SK-N-SH (cell line): ENCODE data around the gene RHBDL3. TPM values are rescaled to one million over a fixed set of nuclear protein-coding genes. Genes with fewer than 3 reads are reported as not detected.

Source experiments
- CTCF ChIA-PET: fragments of 300-600, 350-600 bp; formaldehyde crosslinking; extraction: SDS; loops from one replicate; lab custom pipeline; 2021; lab: Yijun Ruan, JAX
- POLR2A ChIA-PET: fragments of 350-600 bp; sonication (Branson Sonifier 250); formaldehyde crosslinking; extraction: SDS; loops from one replicate; lab custom pipeline; 2020; ENCODE audit warnings: antibody characterized with exemption, inconsistent platforms; lab: Yijun Ruan, JAX
- DNase-seq: peaks from one replicate; pipeline ENCODE4 v3.0.0; 2012
- H2AFZ ChIP-seq: fragments of 200-600 bp; sonication (generic); 2 replicates; pipeline ENCODE4 v1.8.1; 2016; ENCODE audit warnings: antibody characterized with exemption, mild to moderate bottlenecking, low read depth
- H3F3A ChIP-seq: fragments of 200-600 bp; sonication (generic); replicated peaks from 2 replicates; pipeline ENCODE3; 2016; ENCODE audit warnings: antibody characterized with exemption, mild to moderate bottlenecking; ENCODE audit not compliant: insufficient read depth
- H3K27ac ChIP-seq, 2 experiments: fragments of 200-500 bp in 1 of 2; fragments of 200-600 bp in 1 of 2; sonication (Bioruptor generic) in 1 of 2; sonication (generic), shearing (Covaris generic) in 1 of 2; 2 replicates each; pipeline versions ENCODE4 v1.5.1 to v1.6.1; 2014 to 2016; ENCODE audit warnings: low read depth in 2 of 2, inconsistent platforms in 1 of 2, low read length in 1 of 2, mild to moderate bottlenecking in 1 of 2, mixed read lengths in 1 of 2
- H3K27me3 ChIP-seq: fragments of 200-600 bp; sonication (generic), shearing (Covaris generic); 2 replicates; pipeline ENCODE4 v1.6.1; 2016; ENCODE audit warnings: mixed run types; ENCODE audit not compliant: insufficient read depth
- H3K36me3 ChIP-seq, 2 experiments: fragments of 200-500 bp in 1 of 2; fragments of 200-600 bp in 1 of 2; sonication (Bioruptor generic) in 1 of 2; sonication (generic) in 1 of 2; replicated peaks in 1 of 2; 2 replicates each; pipeline versions ENCODE3 to v1.5.1; 2014 to 2016; ENCODE audit warnings: low read length in 1 of 2, mild to moderate bottlenecking in 1 of 2; ENCODE audit not compliant: insufficient read depth in 2 of 2, control insufficient read depth in 1 of 2
- H3K4me1 ChIP-seq, 2 experiments: fragments of 200-500 bp in 1 of 2; fragments of 200-600 bp in 1 of 2; sonication (Bioruptor generic) in 1 of 2; sonication (generic), shearing (Covaris generic) in 1 of 2; 2 replicates each; pipeline versions ENCODE4 v1.5.1 to v1.6.1; 2014 to 2016; ENCODE audit warnings: low read depth in 1 of 2, low read length in 1 of 2, mixed run types in 1 of 2; ENCODE audit not compliant: insufficient read depth in 2 of 2, control insufficient read depth in 1 of 2
- H3K4me2 ChIP-seq: fragments of 200-600 bp; sonication (generic), shearing (Covaris generic); 2 replicates; pipeline ENCODE4 v1.6.1; 2017; ENCODE audit warnings: mixed run types
- H3K4me3 ChIP-seq, 2 experiments: fragments of 200-500 bp in 1 of 2; fragments of 200-600 bp in 1 of 2; sonication (Bioruptor generic) in 1 of 2; sonication (generic), shearing (Covaris generic) in 1 of 2; 2 replicates each; pipeline versions ENCODE4 v1.5.1 to v1.8.1; 2014 to 2016; ENCODE audit warnings: low read depth in 2 of 2, inconsistent platforms in 1 of 2, low read length in 1 of 2, mild to moderate bottlenecking in 1 of 2, mixed read lengths in 1 of 2, moderate library complexity in 1 of 2
- H3K79me2 ChIP-seq: fragments of 200-600 bp; sonication (generic); 2 replicates; pipeline ENCODE4 v1.8.1; 2017; ENCODE audit warnings: mild to moderate bottlenecking; ENCODE audit not compliant: insufficient read depth
- H3K9ac ChIP-seq: fragments of 200-600 bp; sonication (generic); 2 replicates; pipeline ENCODE4 v1.6.1; 2017; ENCODE audit warnings: mixed run types
- H3K9me2 ChIP-seq: fragments of 200-600 bp; sonication (generic); 2 replicates; pipeline ENCODE4 v1.6.1; 2017; ENCODE audit warnings: mixed run types
- H3K9me3 ChIP-seq: fragments of 200-600 bp; sonication (generic); 2 replicates; pipeline ENCODE4 v1.6.1; 2017; ENCODE audit warnings: mixed run types, mild to moderate bottlenecking, moderate library complexity
- H4K20me1 ChIP-seq: fragments of 200-600 bp; sonication (generic); 2 replicates; pipeline ENCODE4 v1.6.1; 2017; ENCODE audit warnings: mild to moderate bottlenecking, mixed run types; ENCODE audit not compliant: insufficient read depth
- CTCF ChIP-seq: fragments of 200-600 bp; sonication (generic); IDR thresholded peaks from 2 replicates; pipeline ENCODE4 v1.6.1; 2017; ENCODE audit warnings: antibody characterized with exemption, mild to moderate bottlenecking, moderate library complexity
- EZH2phosphoT487 ChIP-seq: fragments of 200-600 bp; sonication (generic); IDR thresholded peaks from 2 replicates; pipeline ENCODE4 v1.6.1; 2017; ENCODE audit warnings: low read depth, mixed run types, mild to moderate bottlenecking, antibody characterized with exemption, moderate library complexity, borderline replicate concordance
- FOSL2 ChIP-seq: IDR thresholded peaks from 2 replicates; pipeline ENCODE4 v1.4.0; 2012; ENCODE audit warnings: low read depth, mild to moderate bottlenecking, moderate library complexity, borderline replicate concordance
- GABPA ChIP-seq: IDR thresholded peaks from 2 replicates; pipeline ENCODE4 v1.4.0; 2012; ENCODE audit warnings: low read depth, mild to moderate bottlenecking
- IRF3 ChIP-seq: fragments of 150-350 bp; IDR thresholded peaks from 2 replicates; pipeline ENCODE4 v1.6.1; 2016; ENCODE audit warnings: mild to moderate bottlenecking, low read depth, low read length
- MEF2A ChIP-seq: IDR thresholded peaks from 2 replicates; pipeline ENCODE4 v1.4.0; 2012; ENCODE audit warnings: low read depth, borderline replicate concordance
- MXI1 ChIP-seq: IDR thresholded peaks from 2 replicates; pipeline ENCODE4 v1.6.1; 2012; ENCODE audit warnings: mild to moderate bottlenecking, low read depth, low read length, improper control_type of control experiment
- NFIC ChIP-seq: IDR thresholded peaks from 2 replicates; pipeline ENCODE4 v1.4.0; 2012; ENCODE audit warnings: borderline replicate concordance
- POLR2AphosphoS5 ChIP-seq: IDR thresholded peaks from 2 replicates; pipeline ENCODE4 v1.6.1; 2012; ENCODE audit warnings: low read depth, low read length
- RAD21 ChIP-seq: IDR thresholded peaks from 2 replicates; pipeline ENCODE4 v1.6.1; 2012; ENCODE audit warnings: mild to moderate bottlenecking, low read length
- RCOR1 ChIP-seq: fragments of 150-350 bp; IDR thresholded peaks from 2 replicates; pipeline ENCODE4 v1.6.1; 2017; ENCODE audit warnings: antibody characterized with exemption, low read length
- RFX5 ChIP-seq: IDR thresholded peaks from 2 replicates; pipeline ENCODE4 v1.6.1; 2012; ENCODE audit warnings: mild to moderate bottlenecking, improper control_type of control experiment, low read length
- TAF1 ChIP-seq: IDR thresholded peaks from 2 replicates; pipeline ENCODE4 v1.6.1; 2012; ENCODE audit warnings: low read depth, mild to moderate bottlenecking, low read length, moderate library complexity, borderline replicate concordance
- TCF12 ChIP-seq: IDR thresholded peaks from 2 replicates; pipeline ENCODE4 v1.4.0; 2012
- USF1 ChIP-seq: IDR thresholded peaks from 2 replicates; pipeline ENCODE4 v1.4.0; 2012; ENCODE audit warnings: low read depth, borderline replicate concordance
- USF2 ChIP-seq: fragments of 150-350 bp; IDR thresholded peaks from 2 replicates; pipeline ENCODE4 v1.6.1; 2017; ENCODE audit warnings: antibody characterized with exemption, low read length, low read depth, borderline replicate concordance
- WGBS: methylation state at CpG from one replicate; pipeline ENCODE4 v1.1.6; 2017; ENCODE audit warnings: low lambda C conversion rate; 5-methylcytosine and 5-hydroxymethylcytosine counted together
- polyA plus RNA-seq, 3 experiments: library from polyadenylated mRNA; depleted of rRNA; stranded (reverse); fragments of >200 nt; gene quantifications; 2 replicates each; pipeline ENCODE4 v1.2.3, GENCODE V29; 2012

Gene RHBDL3
- polyA plus RNA-seq, 1 of the 3 experiments (the other 2 are of a cell fraction) = 0.72 TPM

GRCh38 chr17:32285306-32285705 lies 19.7 kb downstream of the RHBDL3 start:
- 95% methylated on average over 8 of the region's 8 CpGs for WGBS
- H3K27me3 ChIP-seq = no peaks in the 10 kb centered on the region
- no peak overlapping the region for H3K9ac ChIP-seq
- POLR2A ChIA-PET = no interaction called here
- no peaks in the 10 kb centered on the region for H3K36me3 ChIP-seq
- no peaks in the 10 kb centered on the region for H4K20me1 ChIP-seq
- no peak for DNase-seq
- no peak for TF ChIP-seq FOSL2
- no peak for TF ChIP-seq TCF12
- no peak for TF ChIP-seq MXI1
- no peak for TF ChIP-seq MEF2A
- no peak for TF ChIP-seq TAF1
- no peak for TF ChIP-seq RFX5
- no peak for TF ChIP-seq RCOR1
- TF ChIP-seq CTCF = no peak
- TF ChIP-seq IRF3 = no peak
- TF ChIP-seq POLR2AphosphoS5 = no peak
- TF ChIP-seq USF1 = no peak
- no peak for TF ChIP-seq GABPA
- no peak for TF ChIP-seq NFIC
- TF ChIP-seq RAD21 = no peak
- no peak for TF ChIP-seq USF2
- TF ChIP-seq EZH2phosphoT487 = no peak
- no peak overlapping the region for H3K27ac ChIP-seq
- peaks cover 0 to 17% of the 10 kb centered on the region in 2 experiments; a peak in 1 of 4 replicates for H3K4me1 ChIP-seq
- no peak overlapping the region for H3K4me2 ChIP-seq
- no peak overlapping the region for H3K4me3 ChIP-seq
- H3K79me2 ChIP-seq = no peaks in the 10 kb centered on the region
- CTCF ChIA-PET = interaction anchor here (1.1 to 1.2 kb wide), 2 partner anchors 14 to 35 kb away, joined by 4 read pairs; no protein-coding TSS in a partner anchor
- H2AFZ ChIP-seq = no peak overlapping the region
- H3K9me3 ChIP-seq = no peaks in the 10 kb centered on the region
- peaks cover 4% of the 10 kb centered on the region for H3F3A ChIP-seq
- no peaks in the 10 kb centered on the region for H3K9me2 ChIP-seq
